ENCODE results near the gene LATS2.

- no peak for TF ChIP-seq CTCF (IDR thresholded peaks at IDR 0.05)
- TF ChIP-seq POLR2A (IDR thresholded peaks at IDR 0.05) = no peak
Measured at GRCh38 chr13:20953245-20953931, 108.0 kb downstream of the LATS2 start.

All from testis (tissue), 2 donors.